Suprapubic skin (tissue), 4 donors: Measurements from ENCODE around the gene ADM. TPM values are rescaled to one million over a fixed set of nuclear protein-coding genes. Genes with fewer than 3 reads are reported as not detected.
A peak's percentile ranks its signal among the peaks of the same experiment; 100 is the strongest.

Source experiments
- DNase-seq, 2 donors: peaks; one replicate each; pipeline ENCODE4 v3.0.0-alpha.2; 2019; ENCODE audit warnings: low spot score in 2 of 2
- H3K27ac ChIP-seq: fragments of 200-600 bp; sonication (generic); one replicate; pipeline ENCODE4 v1.5.1; 2019
- H3K27me3 ChIP-seq: fragments of 200-600 bp; sonication (generic); one replicate; pipeline ENCODE4 v1.5.1; 2019
- H3K36me3 ChIP-seq: fragments of 200-600 bp; sonication (generic); one replicate; pipeline ENCODE4 v1.5.1; 2019
- H3K4me1 ChIP-seq: fragments of 200-600 bp; sonication (generic); one replicate; pipeline ENCODE4 v1.5.1; 2019
- H3K4me3 ChIP-seq: fragments of 200-600 bp; sonication (generic); one replicate; pipeline ENCODE4 v1.5.1; 2019; ENCODE audit warnings: mild to moderate bottlenecking
- H3K9me3 ChIP-seq: fragments of 200-600 bp; sonication (generic); one replicate; pipeline ENCODE4 v1.5.1; 2019
- EP300 ChIP-seq: sonication (generic); formaldehyde crosslinking; IDR thresholded peaks from one replicate; pipeline ENCODE4 v1.6.1; 2017; ENCODE audit warnings: antibody characterized with exemption
- POLR2A ChIP-seq, 2 donors: fragments of 450-650 bp; IDR thresholded peaks; one replicate each; pipeline ENCODE4 v1.6.1; 2017; ENCODE audit warnings: antibody characterized with exemption in 2 of 2, mild to moderate bottlenecking in 2 of 2, moderate library complexity in 2 of 2
- POLR2AphosphoS5 ChIP-seq, 3 donors: sonication (generic); formaldehyde crosslinking; IDR thresholded peaks; one replicate each; pipeline ENCODE4 v1.6.1; 2017; ENCODE audit warnings: antibody characterized with exemption in 3 of 3
- WGBS: methylation state at CpG from one replicate; pipeline ENCODE4 v1.1.5; 2018; 5-methylcytosine and 5-hydroxymethylcytosine counted together
- total RNA-seq, 4 donors: library from RNA; depleted of rRNA; stranded (reverse); fragments of >200 nt; gene quantifications; one replicate each; pipeline ENCODE4 v1.1.0, GENCODE V29; 2016
- TF ChIP-seq, protein P1 (sequence below), 2 donors: fragments of 200-600 bp in 1 of 2; fragments of 450-650 bp in 1 of 2; sonication (generic) in 1 of 2; IDR thresholded peaks; one replicate each; pipeline ENCODE4 v1.5.1; 2016 to 2019; ENCODE audit warnings: antibody characterized with exemption in 2 of 2, mild to moderate bottlenecking in 1 of 2, moderate library complexity in 1 of 2

The ADM gene
- total RNA-seq, 4 donors from 2014 or later, result 48.7 to 140 (median 69.0) TPM

DNA sequence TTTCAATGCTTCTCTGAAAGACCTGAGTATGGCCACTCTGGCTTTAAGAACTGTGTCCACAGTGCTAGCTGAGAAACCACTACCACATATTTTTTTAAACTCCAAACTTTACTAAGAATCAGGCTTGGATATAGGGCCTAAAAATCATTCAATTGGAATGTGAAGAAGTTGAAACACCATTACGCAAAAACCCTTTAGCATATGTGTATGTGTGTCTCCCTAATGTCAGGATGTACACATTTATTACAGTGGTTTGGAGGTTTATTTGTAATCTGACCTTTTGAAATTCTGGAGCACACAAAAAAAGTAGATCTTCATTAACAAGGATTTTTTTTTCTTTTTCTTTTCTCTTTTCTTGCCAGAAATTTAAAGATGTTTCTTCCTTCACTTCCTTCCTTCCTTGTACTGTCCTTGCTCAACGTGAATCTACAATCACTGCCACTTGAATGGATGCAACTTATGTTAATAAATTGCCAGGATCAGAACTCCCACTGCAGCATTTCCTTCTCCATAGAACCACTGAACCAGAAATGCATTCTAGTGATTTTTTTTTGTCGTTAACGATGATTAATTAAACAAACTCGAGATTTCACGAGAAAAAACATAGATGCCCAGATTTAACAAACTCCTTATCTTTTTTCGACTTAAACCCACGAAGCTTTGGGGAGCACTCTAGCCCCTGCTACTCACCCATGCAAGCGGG lies 3.1 kb upstream of the ADM start:
- Histone ChIP-seq H3K27me3 (no peaks in the 10 kb centered on the region), H3K36me3 (no peaks in the 10 kb centered on the region), H3K4me3 (peak overlapping the region; percentile 89), H3K27ac (peak overlapping the region; percentile 92), H3K4me1 (peaks cover 38% of the 10 kb centered on the region), H3K9me3 (no peaks in the 10 kb centered on the region)
- DNase-seq, result no peak
- 54% methylated on average over 9 of the region's 9 CpGs for WGBS
- TF ChIP-seq, protein P1, sequence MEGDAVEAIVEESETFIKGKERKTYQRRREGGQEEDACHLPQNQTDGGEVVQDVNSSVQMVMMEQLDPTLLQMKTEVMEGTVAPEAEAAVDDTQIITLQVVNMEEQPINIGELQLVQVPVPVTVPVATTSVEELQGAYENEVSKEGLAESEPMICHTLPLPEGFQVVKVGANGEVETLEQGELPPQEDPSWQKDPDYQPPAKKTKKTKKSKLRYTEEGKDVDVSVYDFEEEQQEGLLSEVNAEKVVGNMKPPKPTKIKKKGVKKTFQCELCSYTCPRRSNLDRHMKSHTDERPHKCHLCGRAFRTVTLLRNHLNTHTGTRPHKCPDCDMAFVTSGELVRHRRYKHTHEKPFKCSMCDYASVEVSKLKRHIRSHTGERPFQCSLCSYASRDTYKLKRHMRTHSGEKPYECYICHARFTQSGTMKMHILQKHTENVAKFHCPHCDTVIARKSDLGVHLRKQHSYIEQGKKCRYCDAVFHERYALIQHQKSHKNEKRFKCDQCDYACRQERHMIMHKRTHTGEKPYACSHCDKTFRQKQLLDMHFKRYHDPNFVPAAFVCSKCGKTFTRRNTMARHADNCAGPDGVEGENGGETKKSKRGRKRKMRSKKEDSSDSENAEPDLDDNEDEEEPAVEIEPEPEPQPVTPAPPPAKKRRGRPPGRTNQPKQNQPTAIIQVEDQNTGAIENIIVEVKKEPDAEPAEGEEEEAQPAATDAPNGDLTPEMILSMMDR (IDR thresholded peaks at IDR 0.05), result no peak
- no peak for TF ChIP-seq EP300
- TF ChIP-seq POLR2AphosphoS5 (IDR thresholded peaks at IDR 0.05), result no peak
- no peak for TF ChIP-seq POLR2A (IDR thresholded peaks at IDR 0.05)

DNA sequence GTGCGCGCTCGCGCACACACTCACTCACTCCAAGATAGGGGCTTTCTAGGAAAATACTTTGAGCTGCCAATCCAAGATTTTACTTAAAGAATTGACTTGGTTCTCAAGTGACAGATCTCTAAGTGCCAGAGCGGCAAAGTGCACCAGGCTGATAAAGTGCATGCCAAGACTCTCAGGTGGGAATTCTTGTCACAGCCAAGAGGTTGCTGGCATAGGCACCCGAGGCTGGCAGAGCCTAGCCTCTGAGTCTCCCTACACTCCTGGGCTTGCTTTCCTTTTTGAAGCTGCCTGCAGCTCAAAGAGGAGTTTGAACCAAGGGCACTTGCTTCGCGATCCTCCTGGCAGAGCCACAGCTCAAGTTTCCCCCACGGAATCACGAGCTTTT lies 2.5 kb upstream of the ADM start:
- no peak for DNase-seq
- H3K27me3 ChIP-seq, result no peaks in the 10 kb centered on the region
- no peak for TF ChIP-seq POLR2A (IDR thresholded peaks at IDR 0.05)
- no peak for TF ChIP-seq POLR2AphosphoS5 (IDR thresholded peaks at IDR 0.05)
- no peak for TF ChIP-seq EP300
- TF ChIP-seq, protein P1 (IDR thresholded peaks at IDR 0.05), result no peak
- no peaks in the 10 kb centered on the region for H3K36me3 ChIP-seq
- H3K27ac ChIP-seq, result peak overlapping the region; percentile 92
- peaks cover 42% of the 10 kb centered on the region for H3K4me1 ChIP-seq
- H3K4me3 ChIP-seq, result peak overlapping the region; percentile 89
- WGBS, result 41% methylated on average over 8 of the region's 10 CpGs
- no peaks in the 10 kb centered on the region for H3K9me3 ChIP-seq

DNA sequence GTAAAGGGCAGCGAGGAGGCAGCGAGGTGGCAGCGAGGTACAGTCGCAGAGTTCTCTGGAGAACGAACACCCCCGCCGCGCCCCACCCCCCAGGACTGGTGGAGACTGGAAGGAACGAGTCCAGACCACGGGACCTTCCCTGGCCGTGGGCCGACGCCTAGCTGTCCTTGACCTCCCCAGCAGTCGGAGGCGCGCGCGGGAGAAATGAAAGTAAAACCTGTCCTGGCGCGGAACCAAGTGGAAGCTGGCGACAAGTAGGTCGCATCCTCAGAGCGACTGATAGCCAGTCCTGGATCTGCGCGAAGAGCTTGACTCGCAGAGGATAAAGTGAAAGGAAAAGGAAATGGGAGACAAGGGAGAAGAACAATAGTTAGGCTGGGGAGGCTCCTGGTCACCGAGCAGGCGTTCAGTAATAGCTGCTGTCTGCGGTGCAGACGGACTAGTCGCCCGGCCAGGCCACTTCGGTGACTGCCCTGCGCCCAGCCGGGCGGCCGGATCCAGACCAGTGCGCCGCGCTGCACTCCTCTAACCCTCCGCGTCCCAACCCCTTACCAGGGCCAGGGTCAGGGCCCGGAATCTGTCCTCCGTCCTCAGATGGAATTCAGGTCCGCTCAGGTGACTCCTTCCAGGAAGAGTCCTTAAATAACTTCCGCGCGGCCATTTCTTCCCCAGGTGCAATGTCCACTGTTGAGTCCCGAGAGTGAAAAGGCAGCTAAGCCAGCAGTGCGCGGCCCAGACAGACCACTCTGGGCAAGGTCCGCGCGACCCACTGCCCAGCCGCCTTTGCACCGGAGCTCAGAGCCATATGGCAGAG lies 1.9 kb upstream of the ADM start:
- Histone ChIP-seq H3K27ac (peak overlapping the region; percentile 92), H3K4me1 (peaks cover 45% of the 10 kb centered on the region), H3K27me3 (no peaks in the 10 kb centered on the region), H3K4me3 (peak overlapping the region; percentile 89), H3K9me3 (no peaks in the 10 kb centered on the region), H3K36me3 (no peaks in the 10 kb centered on the region)
- TF ChIP-seq POLR2A (IDR thresholded peaks at IDR 0.05), result peak in 1 of 2 donors; percentile 12
- TF ChIP-seq, protein P1 (IDR thresholded peaks at IDR 0.05), result no peak
- peak in 1 of 3 donors; percentile 38 for TF ChIP-seq POLR2AphosphoS5 (IDR thresholded peaks at IDR 0.05)
- no peak for TF ChIP-seq EP300
- DNase-seq, result peak; percentile 93 to 96
- WGBS, result 1% methylated on average over 55 of the region's 56 CpGs

DNA sequence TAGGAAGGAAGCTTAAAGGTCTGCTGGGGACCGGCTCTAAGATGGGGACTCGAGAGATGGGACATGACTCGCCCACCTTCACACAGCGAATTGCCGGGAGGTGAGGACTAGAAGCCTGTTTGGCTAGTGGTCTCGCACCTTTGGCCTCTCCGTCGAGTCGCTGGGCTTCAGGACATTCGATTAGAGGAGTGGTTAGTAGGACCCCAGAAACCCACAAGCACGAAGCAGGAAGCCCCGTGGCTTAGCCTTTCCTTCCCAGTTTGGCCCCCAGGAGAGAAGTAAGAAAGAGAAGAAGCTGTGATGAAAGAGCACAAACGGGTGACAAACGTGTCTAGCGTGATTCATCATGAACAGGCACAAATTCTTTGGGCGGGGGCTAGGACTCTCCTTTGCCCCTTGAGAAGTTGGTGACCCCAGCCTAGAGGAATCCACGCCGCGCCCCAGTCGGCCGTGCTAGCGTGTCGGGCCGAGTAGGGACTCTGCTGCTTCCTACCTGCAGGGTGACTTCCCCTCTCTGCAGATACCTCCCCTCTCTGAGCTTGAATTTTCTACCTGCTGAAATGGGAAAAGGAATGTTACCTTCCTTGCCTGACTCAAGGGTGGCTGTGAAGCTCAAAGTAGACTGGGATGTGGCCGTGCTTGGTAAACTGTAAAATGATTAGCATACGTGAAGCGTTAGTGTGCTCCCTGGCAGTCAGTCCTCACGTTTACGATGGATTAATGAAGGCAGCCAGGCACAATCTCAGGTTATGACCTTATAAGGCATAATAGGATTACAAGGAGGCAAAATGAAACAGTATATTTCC lies 1.1 kb upstream of the ADM start:
- no peaks in the 10 kb centered on the region for H3K36me3 ChIP-seq
- TF ChIP-seq, protein P1 (IDR thresholded peaks at IDR 0.05), result no peak
- TF ChIP-seq POLR2A (IDR thresholded peaks at IDR 0.05) (no peak), EP300 (no peak), POLR2AphosphoS5 (IDR thresholded peaks at IDR 0.05) (no peak)
- H3K4me3 ChIP-seq, result peak overlapping the region; percentile 89
- peak in 1 of 2 donors; percentile 75 for DNase-seq
- peak overlapping the region; percentile 92 for H3K27ac ChIP-seq
- H3K27me3 ChIP-seq, result no peaks in the 10 kb centered on the region
- no peaks in the 10 kb centered on the region for H3K9me3 ChIP-seq
- H3K4me1 ChIP-seq, result peaks cover 53% of the 10 kb centered on the region
- 17% methylated on average over 21 of the region's 29 CpGs for WGBS
